WI38 (cell line): ENCODE measurements around the gene FAXC.

Source experiments
- H3K4me3 ChIP-seq: 2 replicates; pipeline ENCODE4 v1.5.1; 2011; ENCODE audit warnings: low read depth, mild to moderate bottlenecking, control low read depth, low read length
- TF ChIP-seq, protein P1 (sequence below): IDR thresholded peaks from 2 replicates; pipeline ENCODE4 v1.5.1; 2012; ENCODE audit warnings: low read depth, mild to moderate bottlenecking, control low read depth, low read length

Gene FAXC

DNA sequence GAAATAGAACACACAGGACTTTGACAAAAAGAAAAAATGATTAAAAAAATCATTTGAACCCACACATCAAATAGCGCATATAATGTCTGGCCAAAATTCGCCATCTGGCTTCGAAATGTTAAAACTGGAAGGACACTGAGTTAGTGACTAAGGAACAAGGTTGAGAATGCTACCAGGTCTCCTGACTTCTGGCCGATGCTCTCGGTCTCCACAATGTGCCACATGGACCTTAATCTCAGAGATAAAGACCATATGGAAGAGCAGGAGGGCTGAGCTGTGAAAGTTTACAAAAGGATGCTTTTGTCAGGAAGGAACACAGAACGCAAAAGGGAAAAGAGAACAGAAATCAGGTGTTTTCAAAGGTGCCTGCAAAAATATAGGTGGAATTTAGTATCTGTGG, 54.7 kb downstream of the FAXC start:
- H3K4me3 ChIP-seq = no peak overlapping the region

DNA sequence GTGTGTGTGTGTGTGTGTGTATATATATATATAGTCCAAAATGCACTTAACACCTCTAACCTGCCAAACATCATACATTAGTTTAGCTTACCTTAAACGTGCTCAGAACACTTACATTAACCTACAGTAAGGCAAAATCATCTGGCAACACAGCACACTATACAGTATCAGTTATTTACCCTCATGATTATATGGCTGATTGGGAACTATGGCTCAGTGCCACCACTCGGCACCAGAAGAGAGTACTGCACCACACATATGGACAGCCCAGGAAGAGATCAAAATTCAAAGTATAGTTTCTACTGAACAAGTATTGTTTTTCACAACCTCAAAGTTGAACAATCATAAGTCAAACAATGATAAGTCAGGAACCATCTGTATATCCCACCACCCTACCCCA, 59.8 kb downstream of the FAXC start:
- no peak overlapping the region for H3K4me3 ChIP-seq
- TF ChIP-seq, protein P1, sequence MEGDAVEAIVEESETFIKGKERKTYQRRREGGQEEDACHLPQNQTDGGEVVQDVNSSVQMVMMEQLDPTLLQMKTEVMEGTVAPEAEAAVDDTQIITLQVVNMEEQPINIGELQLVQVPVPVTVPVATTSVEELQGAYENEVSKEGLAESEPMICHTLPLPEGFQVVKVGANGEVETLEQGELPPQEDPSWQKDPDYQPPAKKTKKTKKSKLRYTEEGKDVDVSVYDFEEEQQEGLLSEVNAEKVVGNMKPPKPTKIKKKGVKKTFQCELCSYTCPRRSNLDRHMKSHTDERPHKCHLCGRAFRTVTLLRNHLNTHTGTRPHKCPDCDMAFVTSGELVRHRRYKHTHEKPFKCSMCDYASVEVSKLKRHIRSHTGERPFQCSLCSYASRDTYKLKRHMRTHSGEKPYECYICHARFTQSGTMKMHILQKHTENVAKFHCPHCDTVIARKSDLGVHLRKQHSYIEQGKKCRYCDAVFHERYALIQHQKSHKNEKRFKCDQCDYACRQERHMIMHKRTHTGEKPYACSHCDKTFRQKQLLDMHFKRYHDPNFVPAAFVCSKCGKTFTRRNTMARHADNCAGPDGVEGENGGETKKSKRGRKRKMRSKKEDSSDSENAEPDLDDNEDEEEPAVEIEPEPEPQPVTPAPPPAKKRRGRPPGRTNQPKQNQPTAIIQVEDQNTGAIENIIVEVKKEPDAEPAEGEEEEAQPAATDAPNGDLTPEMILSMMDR = no peak

More for the DNA sequence above, 54.7 kb downstream of the FAXC start:
- TF ChIP-seq, protein P1 = no peak

DNA sequence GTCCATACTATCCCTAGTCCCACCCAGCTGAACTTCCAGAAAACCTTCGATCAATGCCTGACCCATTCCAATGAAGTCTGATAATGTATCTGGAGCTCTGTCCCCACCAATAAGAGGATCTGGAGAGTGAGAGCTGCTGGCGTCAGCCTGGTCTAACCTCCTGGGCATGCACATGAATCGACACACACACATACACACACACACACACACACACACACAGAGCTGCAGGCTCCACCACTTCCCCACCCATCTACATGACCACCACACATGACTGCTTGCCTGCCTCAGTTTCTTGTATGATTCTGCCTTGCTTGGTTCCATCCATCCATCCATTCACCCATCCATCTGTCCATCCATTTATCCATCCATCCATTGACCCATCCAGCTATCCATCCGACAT, 60.8 kb downstream of the FAXC start:
- H3K4me3 ChIP-seq = no peak overlapping the region
- TF ChIP-seq, protein P1 = no peak

DNA sequence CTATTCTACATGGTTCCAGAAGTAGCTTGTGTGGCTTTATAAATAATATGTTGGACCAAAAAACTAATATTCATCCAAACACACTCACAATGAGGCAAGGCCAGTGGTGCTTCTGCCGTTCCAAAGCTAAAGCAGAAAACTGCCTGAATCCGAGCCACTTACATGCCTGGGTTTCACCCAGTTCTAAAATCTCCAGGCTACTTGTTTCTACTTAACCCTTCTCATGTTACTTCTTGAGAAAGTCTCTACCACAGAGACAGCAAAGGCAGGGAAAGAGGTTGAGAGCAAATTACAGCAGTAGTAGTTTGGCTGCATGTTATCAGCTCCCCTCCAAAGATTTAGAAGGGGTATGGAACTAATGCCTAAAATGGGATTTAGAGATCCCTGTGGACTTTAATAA, 62.0 kb downstream of the FAXC start:
- TF ChIP-seq, protein P1 = no peak
- no peak overlapping the region for H3K4me3 ChIP-seq

DNA sequence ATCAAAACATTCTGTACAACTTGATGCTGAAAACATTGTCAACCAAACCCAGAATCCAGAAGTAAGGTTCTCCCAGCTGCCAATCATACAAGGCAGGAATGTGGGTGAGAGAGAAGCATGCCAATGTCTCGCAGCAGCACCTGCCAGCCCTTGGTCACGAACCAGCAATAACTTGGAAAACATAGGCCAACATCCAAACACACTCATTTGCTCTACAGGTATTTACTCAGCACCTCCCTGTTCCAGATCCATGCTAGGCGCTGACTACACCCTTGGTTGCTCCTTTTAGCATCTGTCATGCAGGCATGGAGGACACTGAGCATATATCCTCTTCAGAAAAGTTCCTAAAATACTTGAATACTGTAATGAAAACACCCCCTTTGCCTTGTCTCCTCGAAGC, 63.6 kb downstream of the FAXC start:
- TF ChIP-seq, protein P1 = no peak
- no peak overlapping the region for H3K4me3 ChIP-seq

DNA sequence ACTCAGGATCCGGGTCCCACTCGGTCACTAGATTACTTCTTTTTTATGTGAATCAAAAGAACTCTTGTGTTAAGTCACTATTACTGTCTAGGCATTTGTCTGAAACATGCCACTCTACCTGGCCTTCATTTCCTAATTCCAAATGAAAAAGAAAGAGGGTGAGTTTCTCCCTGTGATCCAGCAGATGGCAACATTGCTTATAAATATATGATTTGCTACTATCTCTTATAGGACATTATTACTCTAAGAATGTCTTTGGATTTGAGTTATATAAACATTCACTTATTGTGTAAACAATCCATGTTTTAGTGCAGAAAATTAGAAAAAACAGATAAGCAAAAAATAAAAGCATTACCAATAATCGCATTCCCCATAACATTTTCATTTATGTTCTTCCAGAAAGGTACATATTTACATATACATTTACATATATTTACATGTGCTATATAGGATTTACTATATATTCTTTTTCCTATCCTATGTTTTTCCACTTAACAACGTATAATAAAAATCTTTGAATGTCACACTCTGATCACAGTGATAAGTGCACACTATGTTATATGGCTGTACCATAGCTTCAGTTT, 66.9 kb downstream of the FAXC start:
- TF ChIP-seq, protein P1 = no peak
- H3K4me3 ChIP-seq = no peak overlapping the region

DNA sequence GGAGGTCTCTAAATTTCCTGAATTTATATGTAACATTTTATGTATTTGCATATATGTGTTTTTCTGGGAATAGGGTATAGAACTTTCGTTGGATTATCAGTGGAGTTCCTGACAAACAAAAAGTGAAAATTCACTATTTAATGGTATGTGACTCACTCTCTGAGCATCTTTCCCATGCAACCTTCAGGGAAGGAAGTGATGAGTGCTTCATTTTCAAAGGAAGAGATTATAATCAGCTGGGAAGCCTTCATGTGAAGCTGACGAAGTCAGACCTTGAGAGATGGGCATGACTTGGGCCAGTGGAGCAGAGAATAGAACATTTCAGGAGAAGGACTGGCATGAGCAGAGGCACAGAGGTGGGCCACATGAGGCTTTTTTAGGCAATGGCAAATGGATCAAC, 72.7 kb downstream of the FAXC start:
- no peak overlapping the region for H3K4me3 ChIP-seq
- TF ChIP-seq, protein P1 = no peak
